Endothelial cell of umbilical vein (primary cell): ENCODE results near the gene SYNDIG1. TPM values are rescaled to one million over a fixed set of nuclear protein-coding genes. Genes with fewer than 3 reads are reported as not detected.

Experiments used
- BruUV-seq: library from RNA; stranded (reverse); fragments of 400-500 nt; replicated peaks from 2 replicates; lab custom pipeline; 2021; lab: Mats Ljungman, UMichigan
- CTCF ChIA-PET: fragments of 300-600, 350-600 bp; sonication (Branson Sonifier 250); formaldehyde crosslinking; loops from one replicate; lab custom pipeline; 2021; ENCODE audit warnings: antibody characterized with exemption, inconsistent platforms; lab: Charles Lee
- POLR2A ChIA-PET: fragments of 300-600, 350-600 bp; sonication (Branson Sonifier 250); formaldehyde crosslinking; loops from one replicate; lab custom pipeline; 2021; ENCODE audit warnings: antibody characterized with exemption, inconsistent platforms; lab: Charles Lee
- DNase-seq: peaks from one replicate; pipeline ENCODE4 v3.0.0-alpha.2; 2011; ENCODE audit warnings: low read depth, low spot score
- FAIRE-seq: peaks from 2 replicates; lab custom pipeline; 2011; peaks lifted over from hg19 to GRCh38; lab: Jason Lieb, UNC
- H2AFZ ChIP-seq: 2 replicates; pipeline ENCODE4 v1.6.0; 2012; ENCODE audit warnings: low read depth, low read length, control low read depth, inconsistent platforms
- H3K27ac ChIP-seq: 2 replicates; pipeline ENCODE4 v1.5.1; 2011; ENCODE audit warnings: low read depth, mild to moderate bottlenecking, control low read depth, low read length, moderate library complexity; ENCODE audit not compliant: insufficient read depth
- H3K27me3 ChIP-seq, 2 experiments: 2 replicates each; pipeline versions ENCODE4 v1.6.0 to v1.6.1; 2011; ENCODE audit warnings: low read length in 2 of 2, mixed read lengths in 1 of 2; ENCODE audit not compliant: control insufficient read depth in 2 of 2, insufficient read depth in 2 of 2
- H3K36me3 ChIP-seq, 2 experiments: 2 replicates in 1 of 2; 3 replicates in 1 of 2; pipeline ENCODE4 v1.5.1; 2011; ENCODE audit warnings: low read length in 2 of 2, mild to moderate bottlenecking in 1 of 2, moderate library complexity in 1 of 2; ENCODE audit not compliant: control insufficient read depth in 2 of 2, insufficient read depth in 2 of 2; ENCODE audit errors: extremely low read depth in 1 of 2
- H3K4me1 ChIP-seq: 3 replicates; pipeline ENCODE4 v1.5.1; 2011; ENCODE audit warnings: mild to moderate bottlenecking, low read length; ENCODE audit not compliant: control insufficient read depth, insufficient read depth; ENCODE audit errors: extremely low read depth
- H3K4me2 ChIP-seq: 2 replicates; pipeline ENCODE4 v1.6.1; 2011; ENCODE audit warnings: low read length, control low read depth, mixed read lengths; ENCODE audit not compliant: insufficient read depth
- H3K4me3 ChIP-seq, 3 experiments: fragments of 200-600 bp in 1 of 3; sonication (generic), shearing (Covaris generic) in 1 of 3; replicated peaks in 1 of 3; 2 replicates each; pipeline ENCODE4 v1.5.1; 2011 to 2016; ENCODE audit warnings: control low read depth in 3 of 3, low read length in 3 of 3, mild to moderate bottlenecking in 2 of 3, inconsistent platforms in 1 of 3, low read depth in 1 of 3, moderate library complexity in 1 of 3; ENCODE audit not compliant: insufficient read depth in 1 of 3
- H3K79me2 ChIP-seq: 2 replicates; pipeline ENCODE4 v1.6.0; 2012; ENCODE audit warnings: low read length, inconsistent platforms; ENCODE audit not compliant: control insufficient read depth, insufficient read depth
- H3K9ac ChIP-seq: replicated peaks from 2 replicates; pipeline ENCODE3; 2011; ENCODE audit warnings: low read length, control low read depth; ENCODE audit not compliant: insufficient read depth; ENCODE audit errors: extremely low read depth
- H3K9me1 ChIP-seq: replicated peaks from 3 replicates; pipeline ENCODE4 v1.6.0; 2011; ENCODE audit warnings: mild to moderate bottlenecking, low read length; ENCODE audit not compliant: control insufficient read depth, insufficient read depth; ENCODE audit errors: extremely low read depth
- H3K9me3 ChIP-seq: replicated peaks from 2 replicates; pipeline ENCODE4 v1.5.1; 2012; ENCODE audit warnings: low read length, inconsistent platforms; ENCODE audit not compliant: control insufficient read depth, insufficient read depth
- H4K20me1 ChIP-seq: replicated peaks from 2 replicates; pipeline ENCODE3; 2011; ENCODE audit warnings: mild to moderate bottlenecking, low read length; ENCODE audit not compliant: control insufficient read depth, insufficient read depth; ENCODE audit errors: extremely low read depth
- CTCF ChIP-seq, 2 donors: IDR thresholded peaks; 1 replicate in 1 of 2; 2 replicates in 1 of 2; pipeline ENCODE4 v1.5.1; 2011; ENCODE audit warnings: low read length in 2 of 2, mild to moderate bottlenecking in 2 of 2, moderate library complexity in 2 of 2, control low read depth in 1 of 2, inconsistent platforms in 1 of 2, low read depth in 1 of 2; ENCODE audit not compliant: insufficient read depth in 1 of 2; ENCODE audit errors: extremely low read depth in 1 of 2
- EZH2 ChIP-seq: IDR thresholded peaks from 2 replicates; pipeline ENCODE4 v1.6.1; 2012; ENCODE audit warnings: borderline replicate concordance, low read depth, mild to moderate bottlenecking, moderate library complexity, low read length, inconsistent platforms; ENCODE audit not compliant: severe bottlenecking
- FOS ChIP-seq: IDR thresholded peaks from 2 replicates; pipeline ENCODE4 v1.6.1; 2011; ENCODE audit warnings: mild to moderate bottlenecking, low read length, moderate library complexity, borderline replicate concordance; ENCODE audit not compliant: insufficient read depth
- GATA2 ChIP-seq: IDR thresholded peaks from 2 replicates; pipeline ENCODE4 v1.7.0; 2011; ENCODE audit warnings: low read depth, mild to moderate bottlenecking, moderate library complexity, mixed read lengths, low read length; ENCODE audit not compliant: insufficient read length, insufficient read depth
- JUN ChIP-seq: IDR thresholded peaks from 2 replicates; pipeline ENCODE4 v1.6.1; 2011; ENCODE audit warnings: borderline replicate concordance, low read depth; ENCODE audit not compliant: insufficient read length, insufficient read depth
- MYC ChIP-seq: IDR thresholded peaks from one replicate; pipeline ENCODE4 v1.6.1; 2011; ENCODE audit warnings: mild to moderate bottlenecking, low read depth, low read length
- POLR2A ChIP-seq: IDR thresholded peaks from 2 replicates; pipeline ENCODE4 v1.6.1; 2012; ENCODE audit warnings: low read depth, mild to moderate bottlenecking, control low read depth, low read length
- POLR2AphosphoS5 ChIP-seq: IDR thresholded peaks from 2 replicates; pipeline ENCODE4 v1.6.1; 2012; ENCODE audit warnings: low read depth, mild to moderate bottlenecking, control low read depth, low read length, moderate library complexity; ENCODE audit not compliant: insufficient read depth
- dilution Hi-C: fragments of 300-500 bp; cut with MboI; formaldehyde crosslinking; loops from one replicate; pipeline ENCODE4 v1.15.0; 2019; ENCODE audit warnings: low sequenced_read_pairs; ENCODE audit not compliant: extremely low pct_ligation_motif_present
- intact Hi-C: fragments of 100-400 bp; cut with micrococcal nuclease; formaldehyde crosslinking; loops from one replicate; pipeline ENCODE4 v1.10.0; 2022
- polyA plus RNA-seq, 4 experiments: library from polyadenylated mRNA; depleted of rRNA in 3 of 4; stranded (reverse) in 3 of 4; unstranded in 1 of 4; fragments of >200 nt; gene quantifications; 2 replicates each; pipeline versions ENCODE4 v1.2.1 to v1.2.3, GENCODE V29; 2011 to 2012; ENCODE audit warnings: missing spikeins in 1 of 4
- total RNA-seq: library from RNA; stranded (reverse); gene quantifications from 2 replicates; pipeline ENCODE4 v1.2.3, GENCODE V29; 2021
- TF ChIP-seq, protein P1 (sequence below): IDR thresholded peaks from 2 replicates; pipeline ENCODE4 v1.6.1; 2011; ENCODE audit not compliant: insufficient read depth, insufficient read length

SYNDIG1 gene
- total and polyA plus RNA-seq, 2 donors (not counting 3 experiments of a cell fraction or from before 2014, with no cell fraction given), result not detected

GRCh38 chr20:24444526-24445190 lies 24.8 kb upstream of the SYNDIG1 start:
- CTCF ChIA-PET, result no interaction called here

More at GRCh38 chr20:24444526-24445190, 24.8 kb upstream of the SYNDIG1 start:
- FAIRE-seq (no peak), DNase-seq (no peak)
- no peak overlapping the region for H3K4me3 ChIP-seq
- no peaks in the 10 kb centered on the region for H3K79me2 ChIP-seq
- H3K4me2 ChIP-seq, result no peak overlapping the region
- TF ChIP-seq MYC, result no peak
- TF ChIP-seq FOS, result no peak
- TF ChIP-seq POLR2A, result no peak
- TF ChIP-seq JUN, result no peak
- TF ChIP-seq, protein P1, sequence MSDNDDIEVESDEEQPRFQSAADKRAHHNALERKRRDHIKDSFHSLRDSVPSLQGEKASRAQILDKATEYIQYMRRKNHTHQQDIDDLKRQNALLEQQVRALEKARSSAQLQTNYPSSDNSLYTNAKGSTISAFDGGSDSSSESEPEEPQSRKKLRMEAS, result no peak
- no peak for TF ChIP-seq GATA2
- TF ChIP-seq CTCF (IDR thresholded peaks at IDR 0.05; ENCODE audit: extremely low read depth in 1 of 2, insufficient read depth in 1 of 2, low read depth in 1 of 2, low read length in 2 of 2), result no peak
- TF ChIP-seq EZH2, result no peak
- TF ChIP-seq POLR2AphosphoS5, result no peak
- H3K4me1 ChIP-seq, result no peaks in the 10 kb centered on the region
- POLR2A ChIA-PET, result no interaction called here
- dilution Hi-C loops (no loop called here), intact Hi-C loops (no loop called here)
- no TSS peak for BruUV-seq
- no peaks in the 10 kb centered on the region for H3K27me3 ChIP-seq
- H2AFZ ChIP-seq, result no peak overlapping the region
- no peak overlapping the region for H3K27ac ChIP-seq
- H4K20me1 ChIP-seq, result no peaks in the 10 kb centered on the region
- no peak overlapping the region for H3K9ac ChIP-seq
- H3K9me3 ChIP-seq, result no peaks in the 10 kb centered on the region
- no peaks in the 10 kb centered on the region for H3K9me1 ChIP-seq
- H3K36me3 ChIP-seq, result no peaks in the 10 kb centered on the region
